ENCODE measurements around the gene SI.
"Not testable (repeated sequence)": the region's sequence is repeated elsewhere in the genome, so short reads cannot be mapped to it uniquely, and the experiment has no call there.

The SI gene

DNA sequence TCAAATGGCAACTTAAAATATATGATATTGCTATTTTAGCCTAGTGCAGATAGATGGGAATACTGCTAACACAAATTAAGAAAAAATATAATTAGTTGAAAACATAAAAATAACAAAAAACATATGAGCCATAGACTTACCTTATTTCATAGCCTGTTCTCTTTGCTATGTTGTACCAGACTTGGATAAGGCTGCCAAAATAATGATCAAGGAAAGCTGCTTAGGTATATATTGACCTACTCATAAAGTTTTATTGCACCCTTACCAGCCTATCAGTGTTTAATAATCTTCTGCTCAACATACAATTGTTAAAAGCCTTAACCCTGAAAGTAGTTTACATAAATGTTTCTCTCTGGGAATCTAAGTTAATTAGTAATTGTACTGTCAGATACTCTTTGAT, at the start of gene SI:
Gene SI (minus strand): TSS at position 204 of the 400 bp plus-strand sequence. CDS start 2,484 bp downstream, outside the sequence.
- no peak for DNase-seq

DNA sequence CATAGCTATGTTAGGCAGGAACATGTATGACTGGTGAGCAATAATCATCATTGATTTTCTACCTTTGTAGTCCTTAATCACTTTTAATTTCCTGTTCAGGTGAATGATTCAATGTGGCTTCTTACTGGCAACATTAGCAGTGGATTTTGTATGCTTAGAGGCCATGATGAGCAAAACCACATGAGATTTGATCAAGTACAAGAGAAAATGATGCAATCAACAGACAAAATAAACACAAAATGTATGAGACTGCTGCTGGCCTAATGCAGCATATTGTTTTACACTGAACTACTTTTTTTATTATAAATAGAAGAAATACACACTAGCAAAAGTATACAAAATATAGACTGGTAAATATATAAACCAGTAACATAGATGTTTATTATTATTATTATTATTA, 47.5 kb upstream of the SI start:
- no peak for DNase-seq

DNA sequence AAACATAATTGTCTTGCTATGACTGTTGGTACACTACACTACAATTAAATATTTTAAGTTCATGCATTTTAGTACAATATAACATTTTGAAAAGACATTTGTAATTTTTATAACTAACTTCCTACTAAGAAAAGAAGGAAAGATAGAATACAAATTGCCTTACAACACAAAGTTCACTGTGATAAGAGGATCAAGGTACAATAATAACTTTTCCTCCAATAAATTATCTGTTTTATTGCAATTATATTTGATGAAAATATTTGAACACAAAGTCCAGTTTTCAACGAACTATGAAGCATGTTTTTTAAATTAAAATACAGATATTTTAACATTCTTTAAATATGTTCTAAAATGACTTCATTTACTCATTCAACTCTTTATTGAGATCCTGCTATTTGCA, 33.1 kb upstream of the SI start:
- no peak for DNase-seq

DNA sequence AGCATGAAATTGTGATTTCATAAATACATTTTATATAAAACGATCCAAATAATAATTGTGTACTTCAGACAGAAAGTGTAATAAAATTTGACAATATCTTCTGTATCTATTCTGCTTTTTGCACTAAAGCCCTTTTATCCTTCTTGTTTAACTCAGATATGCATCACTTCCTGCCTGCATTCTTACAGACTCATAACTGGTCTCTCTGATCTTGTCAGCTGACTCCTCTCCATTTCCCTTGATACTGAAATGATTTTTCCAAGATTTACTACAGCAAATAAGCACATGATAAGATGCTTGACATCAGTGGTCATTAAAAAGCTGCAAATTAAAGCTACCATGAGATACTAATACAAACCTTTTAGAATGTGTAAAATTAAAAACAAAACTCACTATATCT, 25.3 kb upstream of the SI start:
- DNase-seq: no peak

DNA sequence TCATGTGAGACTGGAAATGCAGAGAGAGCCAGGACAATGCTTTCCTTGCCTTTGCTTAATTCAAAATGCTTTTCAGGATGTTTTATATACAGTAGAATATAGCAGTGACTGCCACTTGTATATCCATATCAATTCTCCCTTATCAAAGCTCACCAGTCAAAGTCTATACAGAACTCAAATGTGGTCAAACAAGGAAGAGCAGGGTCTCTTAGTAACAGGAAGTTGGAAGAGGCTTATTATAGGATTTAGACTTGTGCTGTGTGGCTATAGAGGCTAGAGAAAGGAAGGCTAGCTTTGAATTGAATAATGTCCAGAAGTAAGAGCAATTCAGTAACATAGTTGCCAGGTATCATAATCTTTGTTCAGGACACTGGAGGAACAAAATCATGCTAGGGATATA, 4.4 kb upstream of the SI start:
- no peak for DNase-seq

DNA sequence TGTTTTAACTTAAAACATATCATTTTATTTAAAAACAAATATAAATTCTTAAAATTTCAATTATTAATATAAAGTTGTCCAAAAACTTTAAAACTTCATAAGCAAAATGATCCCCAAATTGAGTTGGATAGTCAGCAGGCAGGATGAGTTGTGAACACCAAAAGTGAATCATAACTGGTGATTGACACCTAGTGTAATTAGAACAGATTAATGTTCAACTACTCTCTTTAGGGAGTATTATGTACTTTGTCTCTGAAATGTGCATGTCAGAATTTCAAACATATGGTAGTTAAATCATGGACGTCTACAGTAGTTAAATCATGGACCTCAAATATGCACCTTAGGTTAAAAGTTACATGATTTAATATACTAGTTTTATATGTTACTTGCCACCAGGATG, 2.9 kb upstream of the SI start:
- no peak for DNase-seq

DNA sequence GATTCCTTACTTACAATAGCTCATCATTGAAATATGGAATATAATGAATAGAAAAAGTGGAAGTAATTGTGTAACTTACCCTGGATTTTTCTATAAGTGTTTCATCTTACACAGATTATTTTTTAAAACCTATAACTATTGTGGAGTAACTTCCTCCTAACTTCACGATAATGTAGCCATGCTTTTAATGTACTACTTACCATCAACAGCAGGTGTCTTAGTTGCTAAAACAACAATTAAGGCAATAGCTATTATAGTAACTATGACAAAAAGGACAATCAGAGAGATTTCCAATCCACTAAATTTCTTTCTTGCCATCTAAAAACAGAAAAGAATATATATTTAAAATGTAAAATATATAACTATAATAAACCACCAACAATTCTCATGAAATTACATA, 2.6 kb downstream of the SI start:
- no peak for DNase-seq

DNA sequence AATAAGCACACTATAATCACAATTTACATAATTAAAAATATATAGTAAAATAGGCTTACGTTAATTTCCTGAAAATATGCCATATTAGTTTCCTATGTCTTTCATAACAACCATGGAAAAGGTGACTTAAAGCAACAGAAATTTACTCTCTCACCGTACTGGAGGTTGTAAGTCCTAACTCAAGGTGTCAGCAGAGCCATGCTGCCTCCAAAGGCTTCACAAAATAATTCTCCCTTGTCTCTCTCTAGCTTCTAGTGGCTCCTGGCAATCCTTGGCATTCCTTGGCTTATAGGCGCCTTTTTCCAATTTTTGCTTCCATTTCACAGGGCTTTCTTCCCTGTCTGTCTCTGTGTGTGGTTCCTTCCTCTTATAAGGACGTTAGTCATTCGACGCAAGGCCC, 7.6 kb downstream of the SI start:
- DNase-seq: no peak

DNA sequence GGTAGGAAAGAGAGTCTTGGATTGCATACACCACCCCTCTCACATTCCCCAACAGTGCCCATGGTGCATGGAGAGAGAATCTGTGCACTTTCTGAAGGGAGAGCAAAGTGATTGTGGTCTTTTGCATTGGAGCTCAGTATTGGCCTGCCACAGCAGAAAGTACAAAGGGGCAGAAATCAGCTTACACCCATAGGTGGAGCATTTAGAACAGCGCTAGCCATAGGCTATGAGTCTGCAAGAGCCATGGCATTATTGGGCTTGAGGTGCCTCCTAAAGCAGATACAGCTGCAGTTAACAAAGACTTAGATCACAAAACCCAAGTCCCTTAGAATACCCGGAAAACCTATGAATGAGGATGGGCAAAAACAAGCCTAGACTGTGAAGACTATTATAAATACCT, 21.8 kb downstream of the SI start:
- DNase-seq: no peak

DNA sequence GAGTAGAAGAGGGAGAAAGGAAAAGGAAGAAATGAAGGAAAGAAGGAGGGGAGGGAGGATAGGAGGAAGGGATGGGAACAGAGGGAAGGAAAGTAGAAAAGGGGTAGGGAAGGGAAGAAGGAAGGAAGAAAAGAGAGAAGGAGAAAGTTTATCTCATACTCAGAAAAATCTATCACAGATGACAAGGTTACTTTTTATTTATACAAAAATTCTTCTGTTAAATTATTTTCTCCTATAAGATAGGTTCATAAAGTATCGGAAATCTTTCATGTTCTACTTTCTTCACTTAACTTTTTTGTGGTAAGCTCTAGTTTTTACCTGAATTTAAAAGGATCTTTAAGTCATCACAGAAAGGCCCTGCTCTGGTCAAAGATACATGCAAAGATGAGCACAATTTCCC, 38.1 kb downstream of the SI start:
- DNase-seq: no peak

DNA sequence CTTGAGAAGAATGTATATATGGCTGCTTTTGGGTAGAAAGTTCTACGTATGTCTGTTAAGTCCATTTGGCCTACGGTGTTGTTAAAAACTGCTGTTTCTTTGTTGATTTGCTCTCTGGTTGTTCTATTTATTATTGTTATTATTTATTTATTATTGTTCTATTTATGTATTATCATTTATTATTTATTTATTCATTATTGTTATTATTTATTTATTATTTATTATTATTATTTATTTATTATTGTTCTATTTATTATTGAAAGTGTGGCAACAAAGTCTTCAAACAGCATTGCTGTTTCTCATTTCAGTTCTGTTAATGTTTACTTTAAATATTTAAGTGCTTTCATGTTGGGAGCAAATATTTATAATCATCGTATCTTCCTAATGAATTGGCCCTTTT, 66.7 kb downstream of the SI start:
- no peak for DNase-seq

DNA sequence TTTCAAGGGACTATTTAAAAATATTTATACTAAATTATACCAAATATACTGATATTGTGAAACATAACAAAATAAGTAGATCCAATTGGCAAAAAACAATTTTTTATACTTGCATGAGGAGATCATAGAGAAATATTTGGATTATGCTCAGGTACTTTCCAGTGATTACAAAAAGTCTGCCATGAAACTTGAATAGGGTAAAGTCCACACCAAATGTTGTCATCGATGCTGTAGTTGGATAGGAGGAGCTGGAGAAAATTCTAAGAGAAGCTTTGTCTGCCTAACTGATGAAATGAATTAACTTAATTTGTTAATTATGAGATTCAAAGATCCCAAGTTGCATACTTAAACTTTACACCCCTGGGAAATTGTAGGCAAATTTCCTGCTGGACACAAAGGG, 93.3 kb downstream of the SI start:
- no peak for DNase-seq

DNA sequence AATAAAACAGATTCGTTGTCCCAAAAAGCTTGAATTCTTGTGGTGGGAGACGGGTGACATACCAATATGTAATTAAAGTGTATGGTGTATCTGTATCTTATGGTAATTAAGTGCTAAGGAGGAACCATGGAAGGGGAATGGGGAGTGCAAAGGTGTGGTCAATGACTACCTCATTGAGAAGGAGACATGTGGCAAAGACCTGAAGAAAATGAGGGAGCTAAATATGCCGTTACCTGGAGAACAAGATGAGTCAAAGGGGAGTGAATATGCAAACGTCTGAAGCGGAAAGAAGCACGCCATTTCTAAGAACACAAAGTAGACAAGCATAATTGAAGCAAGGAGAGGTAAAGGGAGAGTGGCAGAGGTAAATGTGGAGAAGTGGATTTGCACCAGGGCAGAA, 115.7 kb downstream of the SI start:
- no peak for DNase-seq

DNA sequence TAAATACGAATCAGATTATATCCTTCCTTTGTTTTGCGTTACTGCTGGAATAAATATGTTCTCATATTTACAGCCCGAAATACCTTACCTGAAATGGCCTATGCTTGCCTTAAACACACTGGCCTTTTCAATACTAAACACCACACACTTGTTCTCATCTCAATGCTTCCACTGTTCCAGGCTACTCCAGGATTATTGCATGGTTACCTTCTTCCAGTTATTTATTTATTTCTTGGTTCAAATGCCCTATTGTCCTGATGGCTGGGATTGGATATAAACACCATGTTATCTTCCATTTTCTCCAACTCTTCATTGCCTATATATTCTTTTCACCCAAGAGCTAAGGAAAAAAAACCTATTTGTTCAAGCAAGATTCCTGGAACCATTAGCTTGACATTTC, 125.3 kb downstream of the SI start:
- DNase-seq: no peak

DNA sequence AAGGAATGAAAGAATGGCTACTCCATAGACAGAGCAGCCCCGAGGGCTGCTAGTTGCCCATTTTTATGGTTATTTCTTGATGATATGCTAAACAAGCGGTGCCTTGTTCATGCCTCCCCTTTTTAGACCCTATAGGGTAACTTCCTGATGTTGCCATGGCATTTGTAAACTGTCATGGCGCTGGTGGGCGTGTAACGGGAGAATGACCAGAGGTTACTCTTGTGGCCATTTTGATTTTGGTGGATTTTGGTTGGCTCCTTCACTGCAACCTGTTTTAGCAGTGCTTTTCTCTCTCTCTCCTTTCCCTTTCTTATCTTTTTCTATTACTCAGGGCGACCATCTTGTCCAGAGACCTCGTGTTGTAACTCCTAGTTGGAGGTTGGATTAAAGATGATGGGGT, 126.9 kb downstream of the SI start:
- DNase-seq: not testable (repeated sequence)

DNA sequence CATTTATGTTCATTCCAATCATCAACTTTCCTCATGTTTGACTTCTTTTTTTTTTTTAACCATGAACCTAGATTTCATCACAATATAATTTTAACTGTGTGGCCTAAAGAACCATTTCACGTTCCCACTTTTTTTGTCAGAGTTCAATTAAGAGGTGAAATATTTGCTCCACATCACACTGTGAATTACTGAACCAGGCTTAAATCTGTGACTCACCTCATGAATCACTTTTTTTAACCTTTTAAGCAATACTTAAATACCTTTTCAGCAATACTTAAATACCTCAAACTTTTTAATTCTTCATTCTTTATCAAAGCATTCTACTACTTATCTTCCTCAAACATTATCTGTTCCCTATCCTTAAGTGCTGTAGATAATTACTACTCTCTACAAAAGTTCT, 137.6 kb downstream of the SI start:
- DNase-seq: no peak

DNA sequence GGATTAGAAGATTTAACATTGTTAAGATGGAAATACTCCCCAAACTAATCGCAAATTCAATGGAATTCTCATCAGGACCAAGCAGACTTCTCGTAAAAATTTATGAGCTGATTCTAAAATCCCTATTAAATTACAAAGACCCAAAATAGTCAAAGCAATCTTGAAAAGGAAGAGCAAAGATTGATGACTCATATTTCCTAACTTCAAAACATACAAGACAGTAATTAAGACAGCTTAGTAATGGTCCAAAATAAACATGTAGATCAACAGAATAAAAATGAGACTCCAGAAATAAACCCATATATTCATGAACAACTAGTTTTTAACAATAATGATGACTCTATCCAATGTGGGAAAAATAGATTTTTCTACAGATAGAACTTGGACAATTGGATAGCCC, 148.7 kb downstream of the SI start:
- no peak for DNase-seq

Measured in SHP77 (cell line).